ENCODE results near the gene OR4D2.

DNA sequence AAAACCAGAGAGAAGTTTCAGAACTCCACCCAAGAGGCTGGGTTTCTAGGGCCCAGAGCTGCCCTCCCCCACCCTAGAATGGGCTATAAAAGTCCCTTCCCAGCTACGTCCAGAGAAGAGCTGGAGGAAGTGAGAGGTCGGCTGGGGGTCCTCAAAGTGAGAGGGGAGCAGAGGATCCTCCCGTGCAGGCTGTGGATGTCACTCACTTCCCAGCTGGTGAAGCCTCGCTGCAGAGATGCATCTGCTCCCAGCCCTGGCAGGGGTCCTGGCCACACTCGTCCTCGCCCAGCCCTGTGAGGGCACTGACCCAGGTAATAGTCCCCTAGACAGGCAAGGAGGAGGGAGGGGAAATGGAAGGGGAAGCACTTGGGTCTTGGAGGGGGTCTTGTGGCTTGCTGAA, 25.8 kb downstream of the OR4D2 start, which contains the start of gene EPX:
- TF ChIP-seq, protein P1, sequence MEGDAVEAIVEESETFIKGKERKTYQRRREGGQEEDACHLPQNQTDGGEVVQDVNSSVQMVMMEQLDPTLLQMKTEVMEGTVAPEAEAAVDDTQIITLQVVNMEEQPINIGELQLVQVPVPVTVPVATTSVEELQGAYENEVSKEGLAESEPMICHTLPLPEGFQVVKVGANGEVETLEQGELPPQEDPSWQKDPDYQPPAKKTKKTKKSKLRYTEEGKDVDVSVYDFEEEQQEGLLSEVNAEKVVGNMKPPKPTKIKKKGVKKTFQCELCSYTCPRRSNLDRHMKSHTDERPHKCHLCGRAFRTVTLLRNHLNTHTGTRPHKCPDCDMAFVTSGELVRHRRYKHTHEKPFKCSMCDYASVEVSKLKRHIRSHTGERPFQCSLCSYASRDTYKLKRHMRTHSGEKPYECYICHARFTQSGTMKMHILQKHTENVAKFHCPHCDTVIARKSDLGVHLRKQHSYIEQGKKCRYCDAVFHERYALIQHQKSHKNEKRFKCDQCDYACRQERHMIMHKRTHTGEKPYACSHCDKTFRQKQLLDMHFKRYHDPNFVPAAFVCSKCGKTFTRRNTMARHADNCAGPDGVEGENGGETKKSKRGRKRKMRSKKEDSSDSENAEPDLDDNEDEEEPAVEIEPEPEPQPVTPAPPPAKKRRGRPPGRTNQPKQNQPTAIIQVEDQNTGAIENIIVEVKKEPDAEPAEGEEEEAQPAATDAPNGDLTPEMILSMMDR (IDR thresholded peaks at IDR 0.05) = no peak
- TF ChIP-seq POLR2A (IDR thresholded peaks at IDR 0.05) = no peak
- no peak for TF ChIP-seq EP300 (IDR thresholded peaks at IDR 0.05)
